ENCODE measurements around the gene DCTPP1. TPM values are rescaled to one million over a fixed set of nuclear protein-coding genes. Genes with fewer than 3 reads are reported as not detected.
A peak's percentile ranks its signal among the peaks of the same experiment; 100 is the strongest.

Gene DCTPP1
- total RNA-seq, 1 donor from 2014 or later: 8.6 TPM

DNA sequence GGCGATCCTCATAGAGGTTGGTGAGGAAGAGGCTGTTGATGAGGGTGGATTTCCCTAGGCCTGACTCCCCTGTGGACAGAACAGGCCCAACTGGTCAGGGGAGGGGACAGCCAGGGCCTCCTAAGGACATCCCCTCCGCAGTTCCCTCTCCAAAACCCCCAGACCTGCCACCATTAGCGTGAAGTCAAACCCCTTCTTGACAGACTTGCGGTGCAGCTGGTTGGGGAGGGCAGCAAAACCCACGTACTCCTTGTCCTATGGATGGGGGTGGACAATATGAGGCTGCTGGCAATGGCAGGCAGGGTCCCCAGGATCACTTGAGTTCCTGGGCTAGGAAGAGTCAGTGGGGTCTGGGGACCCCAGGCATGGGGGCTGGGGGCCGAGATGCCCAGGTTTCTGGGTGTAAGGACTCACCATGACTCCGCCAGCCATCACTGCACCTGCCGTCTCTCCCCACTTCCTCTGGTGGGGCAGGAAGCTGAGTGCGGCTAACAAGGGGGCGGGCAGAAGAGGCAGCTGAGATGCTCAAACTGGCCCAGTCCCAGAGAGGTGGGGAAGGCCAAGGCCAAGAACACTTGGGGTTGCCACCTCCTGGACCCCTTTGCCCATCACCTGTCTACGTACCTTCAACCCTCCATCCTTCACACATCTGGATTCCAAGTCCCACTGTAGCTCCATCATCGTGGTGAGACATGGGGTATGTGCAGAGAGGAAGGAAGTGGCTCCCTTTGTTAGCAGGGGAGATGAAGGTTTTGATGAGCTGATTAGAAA lies 47.5 kb downstream of the DCTPP1 start, which contains the start of gene SEPTIN1:
TSS of gene SEPTIN1 (minus strand) at position 451 of the 771 bp plus-strand sequence. CDS start at position 432, 19 bp downstream.
- DNase-seq (ENCODE audit: low read depth): peak; percentile 44

DNA sequence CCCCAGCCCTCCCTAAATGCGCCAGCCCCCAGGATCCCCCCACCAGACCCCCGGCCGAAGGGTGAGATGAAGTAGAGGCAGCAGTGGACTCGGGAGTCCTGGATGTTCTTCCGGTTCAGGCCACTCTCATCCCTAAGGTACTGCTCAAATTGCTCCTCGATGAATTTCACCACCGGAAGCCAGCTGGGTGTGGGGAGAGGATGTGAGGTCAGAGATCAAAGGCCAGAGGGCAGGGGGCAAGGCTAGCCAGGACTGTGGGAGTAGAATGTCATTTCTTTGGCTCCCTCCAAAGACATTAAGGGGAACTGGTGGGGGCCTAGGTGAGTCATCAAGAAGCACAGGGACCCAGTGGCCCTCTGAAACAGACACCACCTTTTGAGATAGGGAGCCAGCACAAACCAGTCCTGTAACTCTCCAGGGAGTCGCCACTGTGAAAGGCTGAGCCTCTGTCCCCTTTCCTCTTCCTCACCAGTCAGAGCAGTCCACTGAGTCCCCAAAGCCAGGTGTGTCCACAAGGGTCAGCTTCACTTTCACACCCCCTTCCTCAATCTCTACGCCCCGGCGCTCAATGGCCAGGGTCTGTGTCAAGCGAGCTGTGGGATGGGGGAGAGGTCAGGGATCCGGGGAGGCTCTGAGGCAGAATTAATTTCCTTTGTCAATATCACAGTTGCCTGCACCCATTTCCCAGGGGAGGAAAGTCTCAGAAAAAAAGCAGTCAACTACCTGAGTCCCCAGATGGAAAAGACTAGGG lies 48.4 kb downstream of the DCTPP1 start:
- peak; percentile 59 for DNase-seq (ENCODE audit: low read depth)

DNA sequence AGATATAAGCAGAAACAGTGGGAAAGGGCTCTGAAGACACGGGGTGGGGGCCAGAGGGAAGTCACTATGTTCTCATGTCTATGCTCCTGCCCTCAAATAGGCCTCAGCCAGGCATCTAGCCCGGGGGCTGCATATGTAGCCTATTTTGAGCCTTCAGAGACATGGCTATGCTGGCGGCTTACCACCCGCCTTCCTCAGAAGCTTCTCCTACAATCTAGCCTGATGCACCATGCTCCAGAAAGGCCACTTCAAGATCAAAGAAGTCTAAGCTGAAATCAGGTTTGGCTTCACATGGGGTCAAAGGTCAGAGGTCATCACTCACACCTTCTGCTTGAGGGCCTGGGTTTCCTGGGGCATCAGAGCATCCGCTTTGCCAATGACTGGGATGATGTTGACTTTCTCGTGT lies 49.0 kb downstream of the DCTPP1 start:
- peak; percentile 71 for DNase-seq (ENCODE audit: low read depth)

DNA sequence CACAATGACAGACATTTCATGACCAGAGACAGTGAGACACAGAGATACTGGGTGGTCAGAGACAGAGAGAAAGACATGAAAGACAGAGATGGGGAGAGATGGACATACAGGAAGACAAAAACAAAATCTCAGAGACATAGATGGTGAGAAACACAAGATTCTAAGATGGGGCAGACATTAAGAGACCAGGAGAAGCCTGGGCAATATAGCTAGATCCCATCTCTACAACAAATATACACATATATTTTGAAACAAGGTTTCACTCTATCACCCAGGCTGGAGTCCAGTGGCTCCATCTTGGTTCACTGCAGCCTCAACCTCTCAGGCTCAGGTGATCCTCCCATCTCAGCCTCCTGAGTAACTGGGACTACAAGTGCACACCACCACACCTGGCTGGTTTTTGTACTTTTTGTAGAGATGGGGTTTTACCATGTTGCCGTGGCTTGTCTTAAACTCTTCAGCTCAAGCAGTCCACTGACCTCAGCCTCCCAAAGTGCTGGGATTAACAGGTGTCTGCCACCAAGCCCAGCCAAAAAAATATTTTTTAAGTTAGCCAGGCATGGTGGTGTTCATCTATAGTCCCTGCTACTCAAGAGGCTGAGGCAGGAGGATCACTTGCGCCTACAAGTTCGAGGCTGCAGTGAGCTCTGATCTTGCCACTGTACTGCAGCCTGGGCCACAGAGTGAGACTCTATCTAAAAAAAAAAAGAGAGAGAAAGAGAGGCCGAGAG lies 49.6 kb downstream of the DCTPP1 start:
- DNase-seq (ENCODE audit: low read depth): peak; percentile 47

DNA sequence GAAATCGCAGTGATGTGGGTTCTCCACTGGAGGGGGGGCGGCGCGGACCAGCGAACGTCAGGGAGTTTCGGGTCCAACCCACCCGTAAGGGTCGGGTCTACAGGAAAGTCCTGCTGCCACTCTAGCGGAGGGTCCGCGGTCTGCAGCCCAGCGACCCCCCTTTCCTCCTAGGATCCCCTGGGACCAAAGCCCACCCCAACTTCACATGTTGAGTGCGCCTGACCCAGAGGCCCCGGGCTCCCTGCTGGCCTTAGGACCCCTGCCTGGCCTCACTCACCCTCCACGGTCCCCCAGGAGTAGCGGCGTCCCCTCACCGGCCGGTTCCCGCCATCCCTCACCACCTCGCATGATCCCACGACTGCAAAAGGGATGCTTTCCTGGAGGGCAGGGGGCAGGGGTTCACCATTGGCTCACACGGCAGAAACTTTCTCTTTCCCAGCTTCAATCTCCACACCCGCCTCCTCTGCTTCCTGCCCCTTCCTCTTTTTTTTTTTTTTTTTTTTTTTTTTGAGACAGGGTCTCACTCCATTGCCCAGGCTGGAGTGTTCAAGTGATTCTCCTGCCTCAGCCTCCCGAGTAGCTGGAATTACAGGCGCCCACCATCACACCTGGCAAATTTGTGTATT lies 50.6 kb downstream of the DCTPP1 start:
- DNase-seq (ENCODE audit: low read depth): peak; percentile 44

DNA sequence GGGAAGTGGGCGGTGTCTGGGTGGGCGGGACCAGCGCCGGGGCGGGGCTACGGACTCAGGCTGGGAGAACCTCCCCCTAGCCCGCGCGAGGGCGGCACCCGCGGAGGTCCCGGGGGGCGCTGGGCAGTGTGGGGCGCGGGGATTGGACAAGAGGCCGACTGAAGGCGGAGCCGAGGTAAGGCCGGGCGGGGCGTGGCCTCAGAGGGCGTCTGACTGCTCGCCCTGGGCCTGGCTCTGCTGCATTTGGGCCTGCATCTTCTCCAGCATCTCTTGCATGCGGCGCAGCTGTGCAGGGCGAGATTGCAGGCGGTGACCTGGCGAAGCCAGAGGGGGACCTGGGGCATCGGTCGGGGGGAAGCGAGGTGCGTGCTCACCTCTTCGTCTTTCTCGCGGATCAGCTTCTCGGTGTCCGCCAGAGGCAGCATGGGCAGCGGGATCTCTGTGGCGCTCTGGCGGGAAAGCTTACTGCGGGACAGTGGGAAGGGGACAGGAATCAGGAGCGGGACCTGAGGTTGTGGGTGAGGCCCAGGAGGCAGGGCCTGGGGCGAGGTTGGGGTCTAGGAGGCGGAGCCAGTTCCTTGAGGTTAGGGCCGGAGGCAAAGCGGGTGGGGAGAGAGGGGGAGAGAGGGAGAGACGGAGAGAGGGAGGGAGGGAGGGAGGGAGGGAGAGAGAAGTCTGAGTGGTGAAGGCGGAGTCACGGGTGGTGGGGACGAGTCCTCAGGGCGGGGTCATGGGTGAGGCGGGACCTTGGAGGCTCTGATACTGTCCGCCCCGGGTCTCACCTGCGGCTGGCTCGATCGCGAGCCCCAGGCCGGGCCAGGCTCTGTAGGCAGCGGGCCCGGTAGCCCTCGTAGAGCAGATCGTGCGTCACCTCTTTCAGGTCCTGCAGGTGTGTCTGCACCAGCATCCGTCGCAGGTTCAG lies 51.3 kb downstream of the DCTPP1 start:
- peak; percentile 95 for DNase-seq (ENCODE audit: low read depth)

DNA sequence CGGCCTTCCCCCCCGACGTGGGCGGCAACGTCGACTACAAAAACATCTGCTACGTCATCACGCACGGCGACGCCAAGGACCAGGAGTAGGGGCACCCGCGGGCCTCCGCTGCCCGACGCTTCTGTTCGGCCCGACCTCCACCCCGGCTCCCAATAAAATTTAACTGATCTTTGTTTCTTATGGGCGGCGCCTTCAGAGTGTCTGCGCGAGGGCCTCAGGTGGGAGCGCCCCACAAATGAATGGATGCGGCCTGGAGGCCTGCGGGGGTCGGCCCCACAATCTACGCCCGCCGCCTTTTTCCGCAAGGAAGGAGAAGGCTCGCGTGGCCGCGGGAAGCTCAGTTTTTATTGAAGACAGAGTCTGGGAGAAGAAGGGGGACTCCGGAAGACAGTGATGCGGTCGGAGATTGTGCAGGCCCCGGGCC lies 52.0 kb downstream of the DCTPP1 start:
- DNase-seq (ENCODE audit: low read depth): peak; percentile 72

DNA sequence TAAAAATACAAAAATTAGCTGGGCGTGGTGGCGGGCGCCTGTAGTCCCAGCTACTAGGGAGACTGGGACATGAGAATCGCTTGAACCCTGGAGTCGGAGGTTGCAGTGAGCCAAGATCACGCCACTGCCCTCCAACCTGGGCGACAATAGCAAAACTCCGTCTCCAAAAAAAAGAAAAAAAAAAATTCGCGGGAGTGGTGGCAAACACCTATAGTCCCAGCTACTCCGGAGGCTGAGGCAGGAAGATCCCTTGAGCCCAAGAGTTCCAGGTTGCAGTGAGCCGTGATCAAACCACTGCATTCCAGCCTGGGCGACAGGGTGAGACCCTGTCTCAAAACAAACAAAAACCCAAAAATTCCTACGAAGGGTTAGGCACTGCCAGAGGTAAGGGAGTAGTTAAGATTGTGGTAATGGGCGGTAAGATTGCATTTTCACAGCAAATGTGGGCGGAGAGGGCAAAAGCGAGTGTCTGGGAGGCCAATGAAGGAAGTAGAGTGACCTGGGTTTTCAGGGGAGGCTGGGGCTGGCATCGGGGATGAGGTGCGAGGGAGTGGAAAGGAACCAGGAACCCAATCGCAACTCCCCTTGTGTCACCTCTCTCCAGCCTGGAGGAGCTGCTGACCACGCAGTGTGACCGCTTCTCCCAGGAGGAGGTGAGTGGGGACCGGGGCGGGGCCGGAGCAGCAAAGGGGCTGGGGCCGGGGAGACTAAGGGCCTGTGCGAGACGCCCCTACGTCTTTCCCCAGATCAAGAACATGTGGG lies 52.6 kb downstream of the DCTPP1 start:
- DNase-seq (ENCODE audit: low read depth): no peak

DNA sequence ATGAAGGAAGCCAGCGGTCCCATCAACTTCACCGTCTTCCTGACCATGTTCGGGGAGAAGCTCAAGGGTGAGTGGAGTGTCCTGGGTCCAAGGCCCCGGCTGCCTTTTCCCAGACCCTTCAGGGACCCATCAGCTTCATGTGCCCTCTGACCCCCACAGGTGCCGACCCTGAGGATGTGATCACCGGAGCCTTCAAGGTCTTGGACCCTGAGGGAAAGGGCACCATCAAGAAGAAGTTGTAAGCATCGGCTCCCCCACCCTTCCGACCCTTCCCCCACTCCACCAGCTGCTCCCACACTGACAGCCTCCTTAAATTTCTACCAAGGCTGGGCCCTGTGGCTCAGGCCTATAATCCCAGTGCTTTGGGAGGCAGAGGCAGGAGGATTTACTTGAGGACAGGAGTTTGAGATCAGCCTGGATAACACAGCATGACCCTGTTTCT lies 53.3 kb downstream of the DCTPP1 start:
- DNase-seq (ENCODE audit: low read depth): peak; percentile 55

DNA sequence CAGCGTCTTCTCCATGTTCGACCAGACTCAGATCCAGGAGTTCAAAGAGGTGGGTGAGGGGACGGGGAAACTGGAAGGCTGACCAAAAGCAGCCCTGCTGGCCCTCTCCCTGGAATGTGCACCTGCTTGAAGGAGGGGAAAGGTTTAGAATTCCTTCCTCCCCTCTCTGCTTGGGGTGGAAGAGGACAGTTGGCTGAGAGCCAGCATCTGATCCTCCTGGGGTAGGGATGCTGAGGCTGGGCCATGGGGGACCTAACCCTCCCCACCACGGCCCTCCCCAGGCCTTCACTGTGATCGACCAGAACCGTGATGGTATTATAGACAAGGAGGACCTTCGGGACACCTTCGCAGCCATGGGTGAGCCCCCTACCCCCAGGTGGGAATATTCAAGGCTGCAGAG lies 54.0 kb downstream of the DCTPP1 start:
- DNase-seq (ENCODE audit: low read depth): peak; percentile 75

DNA sequence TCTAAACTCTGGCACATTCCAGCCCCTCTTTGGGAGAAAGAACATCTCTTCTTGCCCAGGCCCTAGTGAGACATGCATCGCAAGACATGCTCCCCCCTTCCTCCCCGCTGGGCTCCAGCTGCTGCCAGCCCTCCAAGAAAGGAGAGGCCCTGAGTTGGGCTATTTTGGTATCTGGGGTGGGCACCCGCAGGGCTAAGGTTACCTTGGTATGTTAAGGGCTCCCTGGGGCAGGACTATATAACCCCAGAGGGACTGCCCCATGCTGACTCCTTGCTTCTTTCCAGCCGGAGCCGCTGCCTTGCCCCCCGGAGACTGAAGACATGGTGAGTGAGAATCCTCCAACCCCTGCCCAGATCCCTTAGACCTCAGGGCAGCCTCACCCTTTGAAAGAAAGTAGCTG lies 55.3 kb downstream of the DCTPP1 start, which contains the start of gene MYL11:
TSS of gene MYL11 (plus strand) at position 265 of the 400 bp plus-strand sequence. CDS start at position 321, 56 bp downstream.
- peak; percentile 97 for DNase-seq (ENCODE audit: low read depth)

Other genes starting within 250 kb of the DCTPP1 start
- 0.21 and 1.5 TPM in 2 replicates for gene CORO1A, start 246.4 kb downstream of the DCTPP1 start, total RNA-seq
- gene BOLA2B, start 236.4 kb downstream of the DCTPP1 start, total RNA-seq: 66.2 and 236 TPM in 2 replicates
- 12.7 and 26.6 TPM in 2 replicates for gene SLX1A, start 236.2 kb downstream of the DCTPP1 start, total RNA-seq
- 1.3 and 3.0 TPM in 2 replicates for gene SULT1A3, start 230.8 kb downstream of the DCTPP1 start, total RNA-seq
- 1.7 and 2.4 TPM in 2 replicates for gene NPIPB13, start 181.6 kb downstream of the DCTPP1 start, total RNA-seq
- gene CD2BP2, start 74.7 kb downstream of the DCTPP1 start, total RNA-seq: 41.1 and 51.1 TPM in 2 replicates
- gene TBC1D10B, start 59.5 kb downstream of the DCTPP1 start, total RNA-seq: 40.3 and 50.5 TPM in 2 replicates
- 6,226 and 7,274 TPM in 2 replicates for gene MYL11, start 55.2 kb downstream of the DCTPP1 start, total RNA-seq
- 0.13 TPM in 1 of 2 replicates, not detected in the other for gene SEPTIN1, start 47.5 kb downstream of the DCTPP1 start, total RNA-seq
- gene ZNF48, start 34.6 kb downstream of the DCTPP1 start, total RNA-seq: 13.2 and 20.8 TPM in 2 replicates
- gene ZNF771, start 22.4 kb downstream of the DCTPP1 start, total RNA-seq: 27.7 and 33.6 TPM in 2 replicates
- gene SEPHS2, start 15.8 kb upstream of the DCTPP1 start, total RNA-seq: 6.8 and 7.8 TPM in 2 replicates
- gene ITGAL, start 42.7 kb upstream of the DCTPP1 start, total RNA-seq: not detected in 2 replicates
- 38.4 and 56.8 TPM in 2 replicates for gene ZNF768, start 96.5 kb upstream of the DCTPP1 start, total RNA-seq
- gene ZNF747, start 104.8 kb upstream of the DCTPP1 start, total RNA-seq: 11.9 and 14.0 TPM in 2 replicates
- gene ZNF764, start 128.3 kb upstream of the DCTPP1 start, total RNA-seq: 8.4 and 9.0 TPM in 2 replicates
- gene ZNF688, start 141.7 kb upstream of the DCTPP1 start, total RNA-seq: 7.4 and 8.7 TPM in 2 replicates
- 8.0 and 8.7 TPM in 2 replicates for gene ZNF785, start 155.7 kb upstream of the DCTPP1 start, total RNA-seq
- gene ZNF689, start 180.4 kb upstream of the DCTPP1 start, total RNA-seq: 7.8 and 9.2 TPM in 2 replicates
- gene PRR14, start 220.9 kb upstream of the DCTPP1 start, total RNA-seq: 13.0 and 13.7 TPM in 2 replicates
- gene FBRS, start 228.4 kb upstream of the DCTPP1 start, total RNA-seq: 24.6 and 25.1 TPM in 2 replicates

Measured in myocyte (in vitro differentiated cells).